ENCODE results near the gene SNRNP70.
A peak's percentile ranks its signal among the peaks of the same experiment; 100 is the strongest.

Gene SNRNP70

GRCh38 chr19:49102303-49102702, 17.1 kb downstream of the SNRNP70 start:
- DNase-seq (ENCODE audit: low spot score): no peak

GRCh38 chr19:49103331-49104085, 18.3 kb downstream of the SNRNP70 start:
- DNase-seq (ENCODE audit: low spot score): no peak

GRCh38 chr19:49104229-49104864, 19.1 kb downstream of the SNRNP70 start:
- no peak for DNase-seq (ENCODE audit: low spot score)

GRCh38 chr19:49106648-49107135, 21.4 kb downstream of the SNRNP70 start:
- peak; percentile 50 for DNase-seq (ENCODE audit: low spot score)

GRCh38 chr19:49107625-49108459, 22.6 kb downstream of the SNRNP70 start:
- DNase-seq (ENCODE audit: low spot score): no peak

- DNase-seq (ENCODE audit: low spot score): no peak
Measured at GRCh38 chr19:49109051-49109450, 23.8 kb downstream of the SNRNP70 start.

GRCh38 chr19:49109569-49110233, 24.4 kb downstream of the SNRNP70 start:
- no peak for DNase-seq (ENCODE audit: low spot score)

GRCh38 chr19:49110567-49110966, 25.3 kb downstream of the SNRNP70 start:
- DNase-seq (ENCODE audit: low spot score): no peak

- no peak for DNase-seq (ENCODE audit: low spot score)
Measured at GRCh38 chr19:49111218-49111998, 26.2 kb downstream of the SNRNP70 start.

- peak; percentile 95 for DNase-seq (ENCODE audit: low spot score)
Measured at GRCh38 chr19:49113762-49114629, 28.7 kb downstream of the SNRNP70 start, which contains the start of gene LIN7B. Gene LIN7B, plus strand, starts transcription at chr19:49114370. Its CDS starts 35 bp downstream, at chr19:49114405.

GRCh38 chr19:49114630-49115363, 29.5 kb downstream of the SNRNP70 start:
- DNase-seq (ENCODE audit: low spot score): peak; percentile 64

GRCh38 chr19:49116544-49116943, 31.3 kb downstream of the SNRNP70 start:
- DNase-seq (ENCODE audit: low spot score): no peak

- no peak for DNase-seq (ENCODE audit: low spot score)
Measured at GRCh38 chr19:49117677-49118564, 32.7 kb downstream of the SNRNP70 start.

GRCh38 chr19:49118565-49119410, 33.5 kb downstream of the SNRNP70 start, which contains the start of gene C19orf73:
Gene C19orf73, minus strand, starts transcription at chr19:49119143. Its CDS starts 121 bp downstream, at chr19:49119022.
- peak; percentile 99 for DNase-seq (ENCODE audit: low spot score)

GRCh38 chr19:49119411-49120324, 34.4 kb downstream of the SNRNP70 start, which contains the start of gene PPFIA3:
Gene PPFIA3, plus strand, starts transcription at chr19:49119544. Its CDS starts 8,330 bp downstream, at chr19:49127874.
- peak; percentile 82 for DNase-seq (ENCODE audit: low spot score)

GRCh38 chr19:49120325-49120683, 35.1 kb downstream of the SNRNP70 start:
- no peak for DNase-seq (ENCODE audit: low spot score)
